Esophagus squamous epithelium (tissue), 5 donors: ENCODE data around the gene TAF11. TPM values are rescaled to one million over a fixed set of nuclear protein-coding genes. Genes with fewer than 3 reads are reported as not detected.

Experiments used
- DNase-seq: peaks from one replicate; lab custom pipeline; 2025; lab: John Stamatoyannopoulos, UW
- H3K27ac ChIP-seq, 4 donors: fragments of 200-600 bp; sonication (generic); one replicate each; pipeline ENCODE4 v1.5.1; 2016 to 2019; ENCODE audit warnings: mild to moderate bottlenecking in 1 of 4
- H3K27me3 ChIP-seq, 4 donors: fragments of 200-600 bp; sonication (generic); 1 replicate in 3 of 4; 2 replicates in 1 of 4; pipeline versions ENCODE4 v1.5.1 to v1.6.0; 2017 to 2021; ENCODE audit warnings: antibody characterized with exemption in 1 of 4
- H3K36me3 ChIP-seq, 3 donors: fragments of 200-600 bp; sonication (generic); one replicate each; pipeline ENCODE4 v1.5.1; 2016 to 2019
- H3K4me1 ChIP-seq, 3 donors: fragments of 200-600 bp; sonication (generic); one replicate each; pipeline ENCODE4 v1.5.1; 2017 to 2019
- H3K4me3 ChIP-seq, 4 donors: fragments of 200-600 bp; sonication (generic); 1 replicate in 3 of 4; 2 replicates in 1 of 4; pipeline ENCODE4 v1.5.1; 2016 to 2019; ENCODE audit warnings: mild to moderate bottlenecking in 2 of 4, moderate library complexity in 1 of 4
- H3K9me3 ChIP-seq, 3 donors: fragments of 200-600 bp; sonication (generic); one replicate each; pipeline ENCODE4 v1.5.1; 2016 to 2019
- CTCF ChIP-seq, 6 experiments: fragments of 450-650 bp in 4 of 6; fragments of 200-600 bp in 2 of 6; sonication (generic) in 2 of 6; IDR thresholded peaks; one replicate each; pipeline ENCODE4 v1.5.1; 2016 to 2019; ENCODE audit warnings: antibody characterized with exemption in 6 of 6, mild to moderate bottlenecking in 4 of 6, moderate library complexity in 4 of 6
- POLR2A ChIP-seq, 4 donors: fragments of 450-650 bp; IDR thresholded peaks; one replicate each; pipeline ENCODE4 v1.6.1; 2017; ENCODE audit warnings: antibody characterized with exemption in 4 of 4, mild to moderate bottlenecking in 4 of 4, moderate library complexity in 3 of 4
- WGBS, 2 donors: methylation state at CpG; one replicate each; pipeline ENCODE4 v1.1.5; 2018; 5-methylcytosine and 5-hydroxymethylcytosine counted together
- intact Hi-C: fragments of 100-400 bp; cut with DNase I; formaldehyde crosslinking; loops from one replicate; pipeline ENCODE4 v1.15.0; 2022
- total RNA-seq, 4 donors: library from RNA; depleted of rRNA; stranded (reverse); fragments of >200 nt; gene quantifications; one replicate each; pipeline ENCODE4 v1.1.0, GENCODE V29; 2016
- donor health status: DM: yes; HTN: yes; CAD: no.

TAF11 gene
- total RNA-seq, 4 donors from 2014 or later: 8.4 to 21.2 (median 18.8) TPM

- peaks cover 0 to 76% (median 0%) of the 10 kb centered on the region in 3 donors for H3K36me3 ChIP-seq
- intact Hi-C loops: no loop called here
- no peak overlapping the region for H3K4me3 ChIP-seq
- 90 to 93% methylated on average over 1 of the region's 1 CpG for WGBS, 2 donors
- TF ChIP-seq POLR2A (IDR thresholded peaks at IDR 0.05): no peak
- TF ChIP-seq CTCF (IDR thresholded peaks at IDR 0.05): no peak
- no peaks in the 10 kb centered on the region for H3K27me3 ChIP-seq
- no peak for DNase-seq
- no peaks in the 10 kb centered on the region for H3K4me1 ChIP-seq
- no peak overlapping the region for H3K27ac ChIP-seq
- no peaks in the 10 kb centered on the region for H3K9me3 ChIP-seq
These were observed 54.9 kb downstream of the TAF11 start for GRCh38 chr6:34832942-34833341.

- no peak for DNase-seq
- intact Hi-C loops: no loop called here
- H3K4me3 ChIP-seq: no peak overlapping the region
- H3K36me3 ChIP-seq: peaks cover 0 to 78% (median 0%) of the 10 kb centered on the region in 3 donors
- no peaks in the 10 kb centered on the region for H3K27me3 ChIP-seq
- no peak overlapping the region for H3K27ac ChIP-seq
- no peaks in the 10 kb centered on the region for H3K4me1 ChIP-seq
- WGBS, 2 donors: 43 to 64% methylated on average over 2 of the region's 2 CpGs
- TF ChIP-seq CTCF (IDR thresholded peaks at IDR 0.05) (no peak), POLR2A (IDR thresholded peaks at IDR 0.05) (no peak)
- H3K9me3 ChIP-seq: no peaks in the 10 kb centered on the region
These were observed 58.7 kb downstream of the TAF11 start for GRCh38 chr6:34829137-34829536.

Other genes with a start within 250 kb of the TAF11 start
- 10 to 100 TPM; 43.8 to 52.8 (median 50.0) TPM for gene ILRUN, start 191.3 kb downstream of the TAF11 start, total RNA-seq
- 10 to 100 TPM; 38.9 to 69.3 (median 62.5) TPM for gene SNRPC, start 130.5 kb downstream of the TAF11 start, total RNA-seq
- 1 to 10 TPM; 7.0 to 8.2 (median 7.5) TPM for gene BLTP3A, start 96.0 kb downstream of the TAF11 start, total RNA-seq
- 10 to 100 TPM; 12.6 to 27.1 (median 17.5) TPM for gene ANKS1A, start 1.2 kb upstream of the TAF11 start, total RNA-seq